GM18867 (cell line): ENCODE results near the gene ZFP57.

Source experiments
- ATAC-seq: cut with Tn5 transposase; IDR thresholded peaks from one replicate; pipeline ENCODE4 v1.9.1; 2021; ENCODE audit warnings: mild to moderate bottlenecking, moderate library complexity; ENCODE audit not compliant: unreplicated experiment

Gene ZFP57

DNA sequence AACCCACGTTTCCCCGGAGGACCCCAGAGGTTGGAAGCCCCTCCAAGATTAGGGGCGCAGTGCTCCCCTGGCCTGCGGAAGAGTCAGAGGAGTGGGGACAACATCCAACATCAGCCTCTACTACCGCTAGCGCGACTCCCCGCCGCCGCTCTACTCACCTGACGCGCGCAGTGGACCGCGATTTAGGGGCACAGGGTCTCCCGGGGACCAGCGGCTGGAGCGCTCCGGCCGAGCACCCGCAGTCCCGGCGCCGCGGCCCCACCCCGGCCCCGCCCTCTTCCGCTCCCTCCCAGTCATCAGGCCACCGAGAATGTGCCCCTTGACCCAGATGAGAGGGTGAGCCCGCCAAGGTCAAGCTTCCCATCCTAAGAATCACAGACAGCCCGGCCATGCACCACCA, at the start of gene ZFP57:
TSS of gene ZFP57 (minus strand) at position 249 of the 400 bp plus-strand sequence. CDS start 4,149 bp downstream, outside the sequence.
- no peak for ATAC-seq

DNA sequence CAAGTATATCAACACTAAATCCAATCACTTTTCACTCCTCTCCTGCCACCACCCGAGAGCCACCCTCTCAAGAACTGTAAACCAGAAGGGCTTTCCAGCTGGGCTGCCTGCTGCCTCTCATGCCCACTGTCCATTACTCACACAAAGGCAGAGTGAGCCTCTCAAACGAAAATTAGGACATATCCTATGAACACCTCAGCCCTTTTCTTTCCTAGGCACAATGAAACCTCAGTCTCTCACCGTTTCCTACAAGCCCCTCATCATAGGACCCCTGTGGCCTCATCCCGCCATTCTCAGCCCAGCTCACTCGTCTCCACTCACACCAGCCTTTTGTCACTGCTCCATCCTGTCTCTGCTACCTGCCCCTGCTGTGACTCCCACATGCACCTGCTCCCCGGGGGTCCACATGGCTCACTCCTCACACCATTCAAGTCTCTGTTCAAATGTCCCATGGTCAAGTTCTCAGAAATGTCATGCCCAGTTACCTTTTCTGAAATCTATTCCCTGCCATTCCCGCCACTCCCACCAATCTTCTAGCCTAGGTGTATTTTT, 49.7 kb upstream of the ZFP57 start:
- no peak for ATAC-seq

DNA sequence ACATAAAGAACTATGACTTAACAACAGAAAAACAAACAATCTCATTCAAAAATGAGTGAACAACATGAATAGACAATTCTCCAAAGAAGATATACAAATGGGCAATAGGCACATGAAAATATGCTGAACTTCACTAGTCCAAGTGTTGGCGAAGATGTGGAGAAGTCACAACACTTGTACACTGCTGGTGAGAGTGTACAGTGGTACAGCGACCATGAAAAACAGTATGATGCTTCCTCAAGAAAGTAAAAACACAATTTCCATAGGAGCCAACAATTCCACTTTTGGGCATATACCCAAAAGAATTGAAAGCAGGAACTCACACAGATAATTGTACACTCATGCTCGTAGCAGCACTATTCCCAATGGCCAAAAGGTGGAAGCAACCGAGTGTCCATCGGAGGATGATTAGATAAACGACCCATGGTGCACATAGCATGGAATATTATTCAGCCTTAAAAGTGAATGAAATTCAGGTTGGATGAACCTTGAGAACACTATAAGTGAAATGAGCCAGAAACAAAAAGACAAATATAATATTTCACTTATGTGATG, 48.9 kb upstream of the ZFP57 start:
- no peak for ATAC-seq

DNA sequence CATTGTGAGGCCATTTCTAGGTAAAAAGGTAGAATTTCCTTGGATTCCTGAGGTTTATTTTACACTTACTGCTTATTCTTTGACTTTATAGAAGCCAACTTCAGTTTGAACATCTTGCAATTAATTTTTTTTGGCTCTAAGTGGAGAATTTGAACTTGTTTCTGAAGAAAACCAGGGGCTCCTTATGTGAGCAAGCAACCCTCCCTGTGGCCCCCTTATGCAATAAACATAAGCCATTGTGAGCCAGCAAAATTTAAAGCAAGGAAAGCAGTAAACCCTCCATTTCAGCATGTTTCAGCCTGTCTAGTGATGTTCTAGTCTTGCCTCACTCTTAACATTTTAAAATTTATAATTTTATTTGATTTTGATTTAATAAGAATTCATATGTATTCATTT, 47.9 kb upstream of the ZFP57 start:
- no peak for ATAC-seq

DNA sequence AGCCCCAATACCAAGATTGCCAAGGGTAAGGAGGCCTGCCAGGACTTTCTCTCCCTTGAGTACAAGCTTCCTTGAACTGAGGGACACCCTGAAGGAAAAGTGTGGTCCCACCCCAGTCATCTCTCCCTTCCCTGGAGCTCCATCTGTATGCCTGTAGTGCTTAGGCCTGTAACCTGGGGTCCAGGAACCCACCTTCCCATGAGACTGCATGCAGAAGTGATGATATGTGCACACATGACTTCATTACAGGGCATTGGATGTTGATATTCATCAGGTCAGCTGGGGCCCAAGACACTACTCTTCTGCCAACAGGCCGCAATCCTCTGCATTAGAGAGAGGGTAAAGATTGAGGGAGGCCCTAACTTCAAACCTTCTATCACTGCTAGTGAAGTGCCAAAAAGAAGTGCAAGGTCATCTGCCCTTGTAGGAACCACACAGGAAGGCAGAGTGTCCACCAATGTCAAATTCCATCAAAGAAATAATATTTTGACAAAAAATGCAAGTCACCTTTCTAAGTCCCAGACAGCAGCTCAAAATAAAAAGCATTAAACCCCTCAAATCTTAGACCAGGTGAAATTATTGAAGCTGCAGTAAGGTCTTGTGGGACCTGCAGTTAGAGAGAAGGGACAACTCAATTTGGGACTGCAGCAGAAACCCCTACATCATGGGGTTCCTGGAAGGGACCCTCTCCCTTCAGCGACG, 47.4 kb upstream of the ZFP57 start:
- no peak for ATAC-seq

DNA sequence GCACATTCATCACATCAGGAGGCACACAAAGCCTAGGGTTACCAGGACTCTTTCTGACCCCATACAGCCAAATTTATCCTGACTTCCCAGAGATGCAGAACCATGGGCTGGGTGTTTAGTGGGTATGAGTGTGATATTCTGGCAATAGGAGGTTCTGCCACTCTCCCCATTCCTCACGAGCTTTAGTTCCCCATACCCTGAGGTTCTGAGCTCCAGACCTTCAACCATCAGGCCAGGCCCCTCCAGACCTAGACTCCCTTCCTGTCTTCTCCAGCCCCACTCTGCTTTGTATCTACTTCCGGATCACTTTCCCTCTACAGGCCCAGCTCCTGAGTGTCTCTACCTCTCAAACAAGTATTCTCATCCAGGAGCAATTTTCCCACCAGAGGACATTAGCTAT, 46.7 kb upstream of the ZFP57 start:
- no peak for ATAC-seq

DNA sequence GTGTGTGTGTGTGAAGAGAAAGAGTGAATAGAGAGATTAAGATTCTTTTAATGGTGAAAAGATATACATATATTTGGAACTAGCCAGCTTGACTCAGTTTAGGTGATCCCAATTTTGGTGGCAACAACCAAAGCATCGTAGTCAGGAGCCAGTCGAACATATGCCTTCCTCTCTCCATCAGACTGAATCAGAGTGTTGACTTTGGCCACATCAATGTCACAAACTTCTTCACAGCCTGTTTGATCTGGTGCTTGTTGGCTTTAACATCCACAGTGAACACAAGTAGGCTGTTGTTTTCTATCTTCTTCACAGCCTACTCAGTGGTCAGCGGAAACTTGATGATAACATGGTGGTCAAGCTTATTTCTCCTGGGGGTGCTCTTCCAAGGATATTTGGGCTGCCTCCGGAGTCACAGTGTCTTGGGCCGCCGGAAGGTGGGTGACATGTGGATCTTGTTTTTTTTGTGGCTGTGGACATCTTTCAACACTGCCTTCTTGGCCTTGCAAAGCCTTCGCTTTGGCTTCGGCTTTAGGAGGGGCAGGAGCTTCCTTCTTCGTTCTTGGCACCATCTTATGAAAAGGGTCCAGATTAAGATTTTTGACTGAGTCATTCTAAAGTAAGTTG, 45.7 kb upstream of the ZFP57 start:
- no peak for ATAC-seq

DNA sequence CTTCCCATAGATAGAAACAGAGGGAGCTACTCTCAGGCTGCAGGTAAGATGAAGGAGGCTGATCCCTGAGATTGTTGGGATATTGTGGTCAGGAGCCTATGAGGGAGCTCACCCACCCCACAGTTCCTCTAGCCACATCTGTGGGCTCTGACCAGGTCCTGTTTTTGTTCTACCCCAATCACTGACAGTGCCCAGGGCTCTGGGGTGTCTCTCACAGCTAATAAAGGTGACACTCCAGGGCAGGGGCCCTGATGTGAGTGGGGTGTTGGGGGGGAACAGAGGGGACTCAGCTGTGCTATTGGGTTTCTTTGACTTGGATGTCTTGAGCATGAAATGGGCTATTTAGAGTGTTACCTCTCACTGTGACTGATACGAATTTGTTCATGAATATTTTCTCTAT, 45.0 kb upstream of the ZFP57 start:
- no peak for ATAC-seq

DNA sequence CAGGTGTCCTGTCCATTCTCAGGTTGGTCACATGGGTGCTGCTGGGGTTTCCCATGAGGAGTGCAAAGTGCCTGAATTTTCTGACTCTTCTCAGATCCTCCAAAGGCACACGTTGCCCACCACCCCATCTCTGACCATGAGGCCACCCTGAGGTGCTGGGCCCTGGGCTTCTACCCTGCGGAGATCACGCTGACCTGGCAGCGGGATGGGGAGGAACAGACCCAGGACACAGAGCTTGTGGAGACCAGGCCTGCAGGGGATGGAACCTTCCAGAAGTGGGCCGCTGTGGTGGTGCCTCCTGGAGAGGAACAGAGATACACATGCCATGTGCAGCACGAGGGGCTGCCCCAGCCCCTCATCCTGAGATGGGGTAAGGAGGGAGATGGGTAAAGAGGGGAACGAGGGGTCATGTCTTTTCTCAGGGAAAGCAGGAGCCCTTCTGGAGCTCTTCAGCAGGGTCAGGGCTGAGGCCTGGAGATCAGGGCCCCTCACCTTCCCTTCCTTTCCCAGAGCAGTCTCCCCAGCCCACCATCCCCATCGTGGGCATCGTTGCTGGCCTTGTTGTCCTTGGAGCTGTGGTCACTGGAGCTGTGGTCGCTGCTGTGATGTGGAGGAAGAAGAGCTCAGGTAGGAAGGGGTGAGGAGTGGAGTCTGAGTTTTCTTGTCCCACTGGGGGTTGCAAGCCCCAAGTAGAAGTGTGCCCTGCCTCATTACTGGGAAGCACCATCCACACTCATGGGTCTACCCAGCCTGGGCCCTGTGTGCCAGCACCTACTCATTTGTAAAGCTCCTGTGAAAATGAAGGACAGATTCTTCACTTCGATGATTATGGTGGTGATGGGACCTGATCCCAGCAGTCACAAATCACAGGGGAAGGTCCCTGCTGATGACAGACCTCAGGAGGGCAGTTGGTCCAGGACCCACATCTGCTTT, 44.3 kb upstream of the ZFP57 start:
- ATAC-seq: no peak

DNA sequence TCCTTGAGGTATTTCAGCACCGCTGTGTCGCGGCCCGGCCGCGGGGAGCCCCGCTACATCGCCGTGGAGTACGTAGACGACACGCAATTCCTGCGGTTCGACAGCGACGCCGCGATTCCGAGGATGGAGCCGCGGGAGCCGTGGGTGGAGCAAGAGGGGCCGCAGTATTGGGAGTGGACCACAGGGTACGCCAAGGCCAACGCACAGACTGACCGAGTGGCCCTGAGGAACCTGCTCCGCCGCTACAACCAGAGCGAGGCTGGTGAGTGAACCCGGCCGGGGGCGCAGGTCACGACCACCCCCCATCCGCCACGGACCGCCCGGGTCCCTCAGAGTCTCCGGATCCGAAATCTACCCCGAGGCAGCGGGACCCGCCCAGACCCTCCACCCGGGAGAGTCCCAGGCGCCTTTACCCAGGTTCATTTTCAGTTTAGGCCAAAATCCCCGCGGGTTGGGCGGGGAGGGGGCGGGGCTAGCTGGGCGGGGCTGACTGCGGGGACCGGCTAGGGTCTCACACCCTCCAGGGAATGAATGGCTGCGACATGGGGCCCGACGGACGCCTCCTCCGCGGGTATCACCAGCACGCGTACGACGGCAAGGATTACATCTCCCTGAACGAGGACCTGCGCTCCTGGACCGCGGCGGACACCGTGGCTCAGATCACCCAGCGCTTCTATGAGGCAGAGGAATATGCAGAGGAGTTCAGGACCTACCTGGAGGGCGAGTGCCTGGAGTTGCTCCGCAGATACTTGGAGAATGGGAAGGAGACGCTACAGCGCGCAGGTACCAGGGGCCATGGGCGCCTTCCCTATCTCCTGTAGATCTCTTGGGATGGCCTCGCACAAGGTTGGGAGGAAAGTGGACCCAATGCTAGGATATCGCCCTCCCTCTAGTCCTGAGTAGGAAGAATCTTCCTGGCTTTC, 43.0 kb upstream of the ZFP57 start:
- peak; percentile 40 for ATAC-seq

DNA sequence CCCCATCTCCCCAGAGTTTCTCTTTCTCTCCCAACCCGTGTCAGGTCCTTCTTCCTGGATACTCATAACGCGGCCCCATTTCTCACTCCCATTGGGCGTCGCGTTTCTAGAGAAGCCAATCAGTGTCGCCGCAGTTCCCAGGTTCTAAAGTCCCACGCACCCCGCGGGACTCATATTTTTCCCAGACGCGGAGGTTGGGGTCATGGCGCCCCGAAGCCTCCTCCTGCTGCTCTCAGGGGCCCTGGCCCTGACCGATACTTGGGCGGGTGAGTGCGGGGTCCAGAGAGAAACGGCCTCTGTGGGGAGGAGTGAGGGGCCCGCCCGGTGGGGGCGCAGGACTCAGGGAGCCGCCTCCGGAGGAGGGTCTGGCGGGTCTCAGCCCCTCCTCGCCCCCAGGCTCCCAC, 42.3 kb upstream of the ZFP57 start, which contains the start of gene HLA-F:
TSS of gene HLA-F (plus strand) at position 173 of the 404 bp plus-strand sequence. CDS start at position 203, 30 bp downstream.
- ATAC-seq: peak; percentile 87

DNA sequence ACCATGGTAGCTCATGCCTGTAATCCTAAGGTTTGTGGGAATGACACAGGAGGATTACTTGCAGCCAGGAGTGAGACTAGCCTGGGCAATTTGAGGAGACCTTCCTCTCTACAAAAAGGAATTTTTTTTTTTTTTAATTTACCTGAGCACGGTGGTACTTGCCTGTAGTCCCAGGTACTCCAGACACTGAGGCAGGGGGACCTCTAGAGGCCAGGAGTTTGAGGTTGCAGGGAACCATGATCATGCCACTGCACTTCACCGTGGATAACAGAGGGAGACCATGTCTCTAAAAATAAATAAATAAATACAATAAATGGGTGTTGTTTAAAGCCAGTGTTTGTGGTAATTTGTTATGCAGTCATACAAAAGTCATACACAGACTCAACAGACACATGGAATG, 39.9 kb upstream of the ZFP57 start:
- ATAC-seq: no peak

DNA sequence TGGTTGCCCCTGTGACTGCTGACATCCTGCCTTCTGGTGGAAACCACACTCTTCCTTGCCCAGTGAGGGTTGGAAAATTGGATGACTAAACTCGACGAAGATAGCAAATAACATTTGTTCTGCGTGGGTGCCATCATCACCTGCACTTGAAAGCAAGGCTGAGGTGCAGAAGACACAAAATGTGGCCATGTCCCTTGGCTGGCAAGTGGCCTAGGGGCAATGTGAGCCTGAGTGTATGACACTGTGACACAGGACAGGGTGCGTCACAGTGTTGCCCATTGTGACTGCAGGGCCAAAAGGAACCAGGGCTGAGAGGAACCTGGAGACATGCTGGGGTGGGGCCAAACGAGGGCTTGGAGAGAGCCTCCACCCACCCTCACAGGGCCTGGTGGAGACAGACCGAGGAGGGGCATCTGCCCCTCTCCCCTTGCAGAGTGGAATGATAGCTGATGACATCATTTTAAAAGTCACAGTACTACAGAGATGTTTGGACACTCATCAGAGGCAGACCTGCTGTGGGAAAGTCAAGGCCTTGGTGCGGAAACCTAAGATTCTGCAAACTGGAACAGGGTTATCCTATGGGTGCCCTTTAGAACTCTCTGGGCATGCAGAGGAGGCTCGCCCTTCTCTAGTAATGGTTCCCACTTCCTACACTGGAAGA, 29.5 kb upstream of the ZFP57 start:
- ATAC-seq: no peak

DNA sequence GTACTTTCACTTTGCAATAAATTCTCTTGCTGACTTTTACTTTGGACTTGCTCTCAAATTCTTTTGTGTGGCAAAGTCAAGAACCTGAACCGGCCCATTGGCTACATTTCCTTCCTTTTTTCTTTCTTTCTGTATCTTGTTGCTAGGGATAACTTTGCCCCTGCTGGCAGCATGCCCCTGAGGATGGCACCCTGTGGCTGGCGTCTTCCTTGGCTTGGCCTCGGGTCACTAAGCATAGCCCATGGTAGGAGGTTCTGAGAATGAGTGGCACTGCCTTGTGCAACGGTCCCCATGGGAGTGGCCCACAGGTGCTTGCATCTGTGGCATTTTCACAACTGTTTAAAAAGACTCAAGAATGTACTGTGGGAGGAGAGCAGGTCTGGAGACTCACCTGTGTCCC, 28.2 kb upstream of the ZFP57 start:
- no peak for ATAC-seq

DNA sequence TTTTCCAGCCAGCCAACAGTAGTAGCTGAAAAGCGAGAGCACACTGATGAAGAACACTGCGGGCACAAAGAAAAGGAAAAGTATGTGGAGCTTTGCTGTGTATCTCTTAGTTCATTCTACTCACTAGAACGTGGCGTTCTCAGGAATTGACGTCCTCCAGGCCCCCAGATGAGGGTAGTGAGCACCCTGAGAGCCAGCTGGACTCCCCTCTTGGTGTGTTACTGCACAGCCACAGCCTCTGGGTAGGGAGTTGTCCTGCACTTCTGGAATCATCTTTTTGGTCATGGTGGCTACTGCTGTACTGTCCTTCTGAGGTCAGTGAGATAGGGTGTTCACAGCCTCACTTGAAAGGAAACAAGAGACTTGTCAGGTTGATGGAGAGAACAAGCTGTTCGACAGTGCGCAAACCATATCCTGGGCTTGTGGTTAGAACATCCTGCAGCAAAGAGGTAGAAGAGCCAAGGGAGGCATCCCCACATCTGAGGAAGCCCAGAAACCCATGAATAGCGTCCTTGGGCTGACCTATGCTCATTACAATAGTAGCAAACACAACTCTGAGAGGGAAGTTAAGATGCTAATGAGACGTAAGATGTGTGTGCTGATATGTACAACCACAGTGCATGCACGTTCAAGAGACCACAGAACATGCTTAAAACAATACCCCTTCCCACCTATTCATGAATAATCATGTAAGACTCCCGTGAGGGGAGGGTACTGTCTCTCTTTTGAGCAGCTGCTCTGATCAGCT, 27.7 kb upstream of the ZFP57 start:
- no peak for ATAC-seq

DNA sequence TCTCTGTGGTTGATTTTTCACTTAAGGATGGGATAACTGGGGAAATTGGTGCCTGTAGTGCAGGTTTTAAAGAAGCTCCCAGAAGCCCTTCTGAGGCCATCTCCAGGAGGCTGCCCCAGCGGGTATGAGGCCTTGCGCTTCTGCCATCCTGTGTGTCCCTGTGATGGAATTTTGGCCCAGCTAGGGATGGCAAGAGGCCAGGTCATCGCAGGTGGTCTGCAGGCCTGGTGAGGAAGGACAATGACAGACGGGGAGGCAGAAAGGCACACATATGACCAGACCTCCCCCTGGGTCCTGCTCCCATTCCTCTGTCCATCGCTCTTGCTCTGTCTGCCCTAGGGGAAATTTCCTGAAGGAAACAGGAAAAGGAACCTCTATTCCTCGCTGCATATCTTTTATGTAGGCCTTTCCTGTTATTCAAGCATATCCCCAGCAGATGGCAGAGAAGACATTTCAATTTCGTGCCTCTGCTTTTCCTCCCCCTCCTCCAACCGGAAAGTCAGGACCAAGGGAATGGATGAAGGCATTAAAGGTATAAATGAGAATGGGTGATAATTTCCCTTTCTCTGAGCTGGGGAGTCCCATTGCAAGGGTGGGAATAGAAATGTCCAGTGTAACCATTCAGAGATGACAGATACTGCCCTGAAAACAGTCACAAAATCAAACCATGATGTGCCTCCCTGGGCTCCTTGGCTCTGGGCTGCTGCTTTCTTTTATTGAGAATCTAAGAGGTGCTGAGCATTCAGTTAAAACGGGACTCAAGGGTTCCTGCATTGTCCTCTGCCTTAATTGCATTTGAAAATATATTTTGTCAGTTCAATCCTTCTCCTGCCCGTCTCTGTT, 24.7 kb upstream of the ZFP57 start:
- no peak for ATAC-seq

DNA sequence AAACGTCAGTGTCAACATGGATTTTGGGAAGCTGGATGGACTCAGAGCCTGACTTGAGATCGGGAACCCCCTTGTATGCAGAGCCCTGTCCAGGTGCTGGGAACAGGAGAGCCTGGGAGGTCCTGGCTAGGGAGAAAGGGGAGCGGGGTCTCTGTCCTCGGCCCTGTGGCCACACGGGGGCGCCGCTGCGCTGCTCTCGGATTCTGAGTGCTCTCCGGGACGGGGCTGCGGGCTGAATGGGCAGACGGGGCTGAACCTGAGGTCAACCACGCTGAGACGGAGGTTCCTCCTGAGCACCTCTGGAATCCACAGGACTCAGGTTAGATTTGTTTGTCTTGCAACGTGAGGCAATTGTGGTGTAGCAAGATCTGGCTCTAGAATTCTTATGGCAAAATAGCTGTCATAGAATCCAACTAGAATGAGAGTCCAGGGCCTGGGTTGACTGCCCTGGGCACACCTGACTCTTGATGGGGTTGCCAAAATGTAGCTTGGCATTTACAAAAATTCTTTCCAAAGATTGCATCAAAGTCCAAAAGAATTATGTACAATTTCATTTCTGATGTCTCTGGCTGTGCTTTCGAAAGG, 21.7 kb upstream of the ZFP57 start:
- no peak for ATAC-seq
